Esophagus mucosa (tissue), 1 donor: ENCODE results near the gene PUM1. TPM values are rescaled to one million over a fixed set of nuclear protein-coding genes. Genes with fewer than 3 reads are reported as not detected.
"Not testable (repeated sequence)": the region's sequence is repeated elsewhere in the genome, so short reads cannot be mapped to it uniquely, and the experiment has no call there.

Source experiments
- ATAC-seq: fragments of 200-7000 bp; cut with Tn5 transposase; one replicate; pipeline ENCODE4 v1.9.1; 2020
- total RNA-seq: library from RNA; stranded (reverse); gene quantifications from one replicate; pipeline ENCODE4 v1.2.4, GENCODE V29; 2023
- donor health status: DM: yes; HTN: yes; CAD: no.

The PUM1 gene
- total RNA-seq, 1 donor from 2014 or later, result 63.0 TPM

DNA sequence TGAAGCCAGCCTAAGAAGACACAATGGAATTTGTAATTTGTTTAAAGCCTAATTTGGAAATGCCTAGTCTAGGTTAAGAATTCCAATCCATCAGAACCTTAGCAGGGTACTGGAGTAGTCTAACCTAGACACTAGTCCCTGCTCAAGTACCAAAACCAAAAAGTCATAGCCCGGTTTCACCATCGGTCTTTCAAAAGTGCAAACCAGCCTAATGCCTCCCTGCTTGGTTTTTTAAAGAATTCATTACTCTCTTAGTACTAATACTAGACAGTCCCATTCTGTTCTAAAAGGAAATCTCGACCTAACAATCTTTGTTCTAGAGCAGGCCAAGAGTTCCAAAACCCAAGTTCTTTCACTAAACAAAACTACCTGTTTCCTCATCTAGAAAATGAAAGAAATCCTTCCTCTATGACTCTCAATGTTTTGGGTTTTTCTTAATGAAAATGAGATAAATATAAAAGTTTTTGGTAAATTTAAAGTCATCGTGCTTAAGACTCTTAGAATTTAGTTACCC lies 2.6 kb downstream of the PUM1 start:
- ATAC-seq, result no peak

DNA sequence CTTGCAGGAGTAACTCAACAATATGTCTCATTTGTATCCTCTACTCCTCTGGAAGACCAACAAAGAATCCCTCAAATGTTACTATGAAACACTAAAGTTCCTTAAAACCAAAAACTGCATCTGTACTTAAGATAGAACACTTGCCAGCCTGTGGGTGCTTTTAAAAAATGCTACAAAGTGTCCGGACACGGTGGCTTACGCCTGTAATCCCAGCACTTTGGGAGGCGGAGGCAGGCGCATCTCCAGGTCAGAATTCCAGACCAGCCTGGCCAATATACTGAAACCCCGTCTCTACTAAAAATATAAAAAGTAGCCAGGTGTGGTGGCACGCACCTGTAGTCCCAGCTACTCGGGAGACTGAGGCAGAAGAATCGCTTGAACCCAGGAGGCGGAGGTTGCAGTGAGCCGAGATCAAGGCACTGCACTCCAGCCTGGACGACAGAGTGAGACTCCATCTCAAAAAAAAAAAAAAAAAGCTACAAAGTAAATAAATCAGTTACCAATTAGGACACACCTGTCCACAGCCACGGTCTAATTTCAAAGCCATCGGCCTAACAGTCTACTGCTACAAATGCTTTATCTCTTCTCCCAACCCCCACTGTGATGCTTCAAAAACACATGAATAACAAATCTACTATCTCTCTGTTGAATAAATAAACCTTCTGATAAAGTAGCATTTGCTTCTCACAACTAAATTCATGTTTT lies 3.2 kb downstream of the PUM1 start:
- ATAC-seq, result not testable (repeated sequence)

DNA sequence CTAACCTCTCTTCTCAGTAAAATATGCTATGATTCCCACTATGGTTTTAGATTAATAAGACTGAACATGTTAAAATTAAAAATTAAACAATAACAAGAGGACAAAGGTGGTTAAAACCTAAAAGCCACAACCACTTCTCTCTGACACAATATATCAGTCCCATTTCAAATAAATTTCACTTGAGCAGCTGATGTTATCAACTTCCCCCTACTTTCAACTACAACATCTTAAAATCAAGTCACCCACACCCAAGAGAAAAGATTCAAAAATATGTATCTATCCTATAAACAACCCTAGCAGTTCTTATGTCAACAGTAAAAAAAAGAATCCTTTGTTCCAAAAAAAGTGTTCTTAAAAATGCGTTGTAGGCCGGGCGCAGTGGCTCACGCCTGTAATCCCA lies 7.5 kb downstream of the PUM1 start:
- no peak for ATAC-seq

GRCh38 chr1:31055953-31056352 lies 9.6 kb downstream of the PUM1 start:
- no peak for ATAC-seq

- peak; percentile 44 for ATAC-seq
Observed at GRCh38 chr1:31055501-31055900, 10.0 kb downstream of the PUM1 start.

DNA sequence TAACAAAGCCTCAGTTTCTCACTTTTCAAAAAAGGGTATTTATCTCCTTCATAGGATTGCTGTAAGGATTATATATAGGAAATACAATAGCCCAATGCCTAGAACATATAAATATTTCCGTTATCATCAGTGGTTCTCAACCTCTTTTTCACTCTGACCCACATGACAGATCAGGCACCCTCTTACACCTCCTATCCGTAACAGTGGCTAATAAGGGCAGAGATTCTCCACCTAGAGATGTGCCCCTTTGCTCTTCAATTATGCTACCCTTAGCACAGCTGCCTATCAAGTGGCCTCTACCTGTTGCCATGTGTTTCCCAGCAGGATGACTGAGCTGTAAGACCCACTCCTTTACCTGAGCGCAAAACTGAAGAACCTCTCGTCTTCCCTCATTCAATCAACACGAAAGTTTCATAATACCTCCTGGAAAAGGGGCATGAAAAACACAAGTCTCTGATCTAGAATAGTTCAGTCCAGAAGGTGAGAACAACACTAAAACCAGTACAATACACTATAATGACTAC lies 10.5 kb downstream of the PUM1 start:
- no peak for ATAC-seq

DNA sequence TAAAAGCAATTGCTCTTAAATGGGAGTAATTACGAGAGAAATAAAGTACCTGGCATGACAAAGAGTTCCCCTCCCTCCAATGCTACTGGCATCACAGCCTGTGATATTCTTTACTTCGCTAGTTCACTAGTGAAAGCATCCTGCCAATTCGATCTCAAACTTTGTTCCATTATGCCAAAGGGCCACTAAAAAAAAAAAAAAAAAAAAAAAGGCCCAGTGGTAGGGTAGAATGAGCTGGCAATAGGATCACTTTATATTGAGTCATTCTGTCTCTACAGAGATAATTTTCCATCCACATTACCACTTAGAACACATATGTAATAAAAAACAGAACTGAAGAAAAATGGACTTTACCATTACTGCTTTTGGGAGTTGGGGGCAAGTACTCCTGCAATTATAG lies 11.2 kb downstream of the PUM1 start:
- ATAC-seq, result no peak

DNA sequence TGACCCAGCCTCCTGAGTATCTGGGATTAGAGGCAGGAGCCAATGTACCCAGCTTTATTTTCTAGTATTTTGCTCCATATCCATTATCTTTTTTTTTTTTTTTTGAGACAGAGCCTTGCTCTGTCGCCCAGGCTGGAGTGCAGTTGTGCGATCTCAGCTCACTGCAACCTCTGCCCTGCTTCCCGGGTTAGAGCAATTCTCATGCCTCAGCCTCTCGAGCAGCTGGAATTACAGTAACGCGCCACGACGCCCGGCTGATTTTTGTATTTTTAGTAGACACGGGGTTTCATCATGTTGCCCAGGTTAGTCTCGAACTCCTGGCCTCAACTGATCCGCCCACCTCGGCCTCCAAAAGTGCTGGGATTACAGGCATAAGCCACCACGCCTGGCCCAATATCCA lies 12.9 kb downstream of the PUM1 start:
- ATAC-seq, result not testable (repeated sequence)

GRCh38 chr1:31051611-31052010 lies 13.9 kb downstream of the PUM1 start:
- ATAC-seq, result no peak

GRCh38 chr1:31047507-31047906 lies 18.0 kb downstream of the PUM1 start:
- ATAC-seq, result peak; percentile 57

GRCh38 chr1:31043631-31044030 lies 21.9 kb downstream of the PUM1 start:
- no peak for ATAC-seq

- no peak for ATAC-seq
Observed at GRCh38 chr1:31042656-31043055, 22.9 kb downstream of the PUM1 start.

- ATAC-seq, result no peak
Observed at GRCh38 chr1:31041529-31041928, 24.0 kb downstream of the PUM1 start.

DNA sequence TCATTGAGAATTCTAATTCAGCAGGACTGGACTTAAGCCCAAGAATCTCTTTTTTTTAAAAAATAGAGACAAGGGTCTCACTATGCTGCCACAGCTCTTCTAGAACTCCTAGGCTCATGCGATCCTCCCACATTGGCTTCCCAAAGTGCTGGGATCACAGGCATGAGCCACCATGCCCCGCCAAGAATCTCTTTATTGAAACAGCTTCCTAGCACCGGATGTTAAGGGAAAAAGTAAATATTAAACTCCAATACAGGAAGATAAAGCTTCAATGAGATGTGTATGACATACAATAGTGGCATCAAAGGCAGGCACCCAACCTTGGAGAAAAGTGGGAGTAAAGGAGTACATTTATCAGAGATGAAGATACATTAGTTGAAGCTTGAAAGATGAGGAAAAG lies 25.5 kb downstream of the PUM1 start:
- ATAC-seq, result no peak

- not testable (repeated sequence) for ATAC-seq
Observed at GRCh38 chr1:31038935-31039334, 26.6 kb downstream of the PUM1 start.

GRCh38 chr1:31038360-31038759 lies 27.2 kb downstream of the PUM1 start:
- ATAC-seq, result no peak

- no peak for ATAC-seq
Observed at GRCh38 chr1:31036749-31037500, 28.6 kb downstream of the PUM1 start.

- peak; percentile 76 for ATAC-seq
Observed at GRCh38 chr1:31033598-31033997, 31.9 kb downstream of the PUM1 start.

DNA sequence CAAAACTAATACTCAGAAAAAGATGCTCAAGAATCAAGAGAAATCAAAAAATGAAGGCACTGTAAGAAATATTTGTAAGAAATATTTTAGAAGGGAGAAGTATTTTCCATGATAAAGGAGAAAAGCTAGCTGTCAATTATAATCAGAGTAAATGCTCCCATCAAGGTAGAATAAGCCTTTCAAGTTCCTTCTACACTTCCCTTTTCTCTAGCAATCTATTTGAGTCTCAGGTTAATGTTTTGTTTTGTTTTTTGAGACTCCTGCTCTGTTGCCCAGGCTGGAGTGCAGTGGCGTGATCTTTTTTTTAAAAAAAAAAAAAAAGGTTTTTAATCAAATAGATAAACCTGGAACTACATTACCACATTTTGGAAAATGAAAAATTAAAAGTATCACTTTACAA lies 33.3 kb downstream of the PUM1 start:
- no peak for ATAC-seq

DNA sequence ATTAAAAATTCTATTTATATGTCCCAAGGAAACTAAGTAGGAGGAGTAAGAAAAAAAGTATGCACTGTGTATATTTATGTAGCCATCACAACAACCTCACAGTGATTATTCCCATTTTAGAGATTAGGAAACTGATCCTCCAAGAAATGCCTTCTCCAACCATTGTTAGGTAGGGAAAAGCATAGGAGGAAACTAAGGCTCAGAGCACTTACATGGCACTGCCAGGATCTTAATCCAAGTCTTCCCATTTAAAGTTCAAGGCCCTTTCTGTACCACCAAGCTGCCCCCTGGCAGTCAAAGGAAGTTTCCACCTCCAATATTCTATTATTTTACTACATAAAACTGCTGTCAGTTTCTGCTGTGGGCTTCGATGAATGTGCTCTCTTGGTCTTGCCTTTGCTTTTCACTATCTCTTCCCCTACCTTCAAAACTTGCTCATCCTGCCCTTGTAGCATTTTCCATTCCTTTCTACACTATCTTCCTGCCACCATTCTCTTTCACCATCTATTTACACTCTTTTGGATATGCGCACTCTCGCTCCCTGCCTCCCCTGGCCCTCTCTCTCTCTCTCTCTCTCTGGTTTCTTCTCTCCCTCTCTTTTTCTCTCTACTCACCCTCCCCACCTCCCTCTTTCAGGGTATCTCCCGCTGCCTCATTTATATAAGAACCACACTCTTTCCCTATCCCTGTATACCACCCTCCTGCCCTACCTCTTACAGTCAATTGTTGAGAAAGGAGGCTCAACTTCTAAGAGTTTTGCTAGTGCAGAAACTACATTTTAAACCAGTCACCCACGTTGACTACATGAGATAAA lies 34.0 kb downstream of the PUM1 start:
- ATAC-seq, result no peak

- ATAC-seq, result no peak
Observed at GRCh38 chr1:31029026-31029425, 36.5 kb downstream of the PUM1 start.

- ATAC-seq, result no peak
Observed at GRCh38 chr1:31027693-31028526, 37.6 kb downstream of the PUM1 start.
